Lower lobe of right lung (tissue), 2 donors: ENCODE data around the gene TNFRSF8. TPM values are rescaled to one million over a fixed set of nuclear protein-coding genes. Genes with fewer than 3 reads are reported as not detected.

Experiments
- ATAC-seq, 2 donors: fragments of 200-7000 bp; cut with Tn5 transposase; one replicate each; pipeline ENCODE4 v1.9.1; 2020 to 2022; ENCODE audit warnings: mild to moderate bottlenecking in 2 of 2, moderate library complexity in 2 of 2
- DNase-seq: peaks from one replicate; pipeline ENCODE4 v3.0.0-alpha.2; 2020
- H3K27ac ChIP-seq: fragments of 200-600 bp; one replicate; pipeline ENCODE4 v1.8.0; 2022
- H3K27me3 ChIP-seq: fragments of 200-600 bp; one replicate; pipeline ENCODE4 v1.8.0; 2022; ENCODE audit warnings: low read depth
- H3K36me3 ChIP-seq: fragments of 200-600 bp; one replicate; pipeline ENCODE4 v1.8.0; 2022; ENCODE audit warnings: mild to moderate bottlenecking
- H3K4me1 ChIP-seq: fragments of 200-600 bp; one replicate; pipeline ENCODE4 v1.8.0; 2022
- H3K4me3 ChIP-seq: fragments of 200-600 bp; one replicate; pipeline ENCODE4 v1.8.0; 2022; ENCODE audit warnings: mild to moderate bottlenecking
- H3K9me3 ChIP-seq: fragments of 200-600 bp; one replicate; pipeline ENCODE4 v1.8.0; 2022
- intact Hi-C: fragments of 100-400 bp; cut with DNase I; formaldehyde crosslinking; loops from one replicate; pipeline ENCODE4 v1.11.0; 2022
- total RNA-seq: library from RNA; stranded (reverse); fragmentation: NEBNext Ultra II Directional; extraction: Animal tissue kit (Norgen Biotek cat#: 25700); gene quantifications from one replicate; pipeline ENCODE4 v1.2.1, GENCODE V29; 2021
- TF ChIP-seq, protein P1 (sequence below): fragments of 200-600 bp; IDR thresholded peaks from one replicate; pipeline ENCODE4 v1.8.0; 2022; ENCODE audit warnings: antibody characterized with exemption, mild to moderate bottlenecking
- donor health status: DM: no; HTN: yes; CAD: no; lungs with severe emphysema.

The TNFRSF8 gene
- total RNA-seq, 1 donor from 2014 or later: 2.7 TPM

DNA sequence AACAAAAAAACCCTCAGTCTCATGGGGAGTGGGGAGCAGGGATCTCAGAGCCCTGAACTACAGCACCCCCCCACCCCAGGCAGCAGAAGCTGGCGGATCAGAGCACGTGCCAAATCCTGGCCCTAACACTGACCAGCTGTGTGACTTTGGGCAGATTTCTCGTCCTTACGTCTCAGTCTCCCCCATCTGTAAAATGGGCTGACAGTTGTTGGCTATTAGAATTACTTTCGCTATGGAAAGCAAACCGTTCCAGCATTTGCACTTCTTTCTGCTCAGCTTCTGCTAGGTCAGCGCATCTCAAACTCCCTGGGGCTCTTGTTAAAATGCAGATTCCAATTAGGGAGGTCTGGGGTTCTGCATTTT is 15.5 kb downstream of the TNFRSF8 start:
- H3K27ac ChIP-seq: no peak overlapping the region
- H3K9me3 ChIP-seq: no peaks in the 10 kb centered on the region
- H3K36me3 ChIP-seq: no peaks in the 10 kb centered on the region
- H3K27me3 ChIP-seq: peaks cover 14% of the 10 kb centered on the region
- DNase-seq (no peak), ATAC-seq (no peak)
- H3K4me1 ChIP-seq: no peaks in the 10 kb centered on the region
- no peak overlapping the region for H3K4me3 ChIP-seq
- intact Hi-C loops: no loop called here
- TF ChIP-seq, protein P1, sequence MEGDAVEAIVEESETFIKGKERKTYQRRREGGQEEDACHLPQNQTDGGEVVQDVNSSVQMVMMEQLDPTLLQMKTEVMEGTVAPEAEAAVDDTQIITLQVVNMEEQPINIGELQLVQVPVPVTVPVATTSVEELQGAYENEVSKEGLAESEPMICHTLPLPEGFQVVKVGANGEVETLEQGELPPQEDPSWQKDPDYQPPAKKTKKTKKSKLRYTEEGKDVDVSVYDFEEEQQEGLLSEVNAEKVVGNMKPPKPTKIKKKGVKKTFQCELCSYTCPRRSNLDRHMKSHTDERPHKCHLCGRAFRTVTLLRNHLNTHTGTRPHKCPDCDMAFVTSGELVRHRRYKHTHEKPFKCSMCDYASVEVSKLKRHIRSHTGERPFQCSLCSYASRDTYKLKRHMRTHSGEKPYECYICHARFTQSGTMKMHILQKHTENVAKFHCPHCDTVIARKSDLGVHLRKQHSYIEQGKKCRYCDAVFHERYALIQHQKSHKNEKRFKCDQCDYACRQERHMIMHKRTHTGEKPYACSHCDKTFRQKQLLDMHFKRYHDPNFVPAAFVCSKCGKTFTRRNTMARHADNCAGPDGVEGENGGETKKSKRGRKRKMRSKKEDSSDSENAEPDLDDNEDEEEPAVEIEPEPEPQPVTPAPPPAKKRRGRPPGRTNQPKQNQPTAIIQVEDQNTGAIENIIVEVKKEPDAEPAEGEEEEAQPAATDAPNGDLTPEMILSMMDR: no peak

DNA sequence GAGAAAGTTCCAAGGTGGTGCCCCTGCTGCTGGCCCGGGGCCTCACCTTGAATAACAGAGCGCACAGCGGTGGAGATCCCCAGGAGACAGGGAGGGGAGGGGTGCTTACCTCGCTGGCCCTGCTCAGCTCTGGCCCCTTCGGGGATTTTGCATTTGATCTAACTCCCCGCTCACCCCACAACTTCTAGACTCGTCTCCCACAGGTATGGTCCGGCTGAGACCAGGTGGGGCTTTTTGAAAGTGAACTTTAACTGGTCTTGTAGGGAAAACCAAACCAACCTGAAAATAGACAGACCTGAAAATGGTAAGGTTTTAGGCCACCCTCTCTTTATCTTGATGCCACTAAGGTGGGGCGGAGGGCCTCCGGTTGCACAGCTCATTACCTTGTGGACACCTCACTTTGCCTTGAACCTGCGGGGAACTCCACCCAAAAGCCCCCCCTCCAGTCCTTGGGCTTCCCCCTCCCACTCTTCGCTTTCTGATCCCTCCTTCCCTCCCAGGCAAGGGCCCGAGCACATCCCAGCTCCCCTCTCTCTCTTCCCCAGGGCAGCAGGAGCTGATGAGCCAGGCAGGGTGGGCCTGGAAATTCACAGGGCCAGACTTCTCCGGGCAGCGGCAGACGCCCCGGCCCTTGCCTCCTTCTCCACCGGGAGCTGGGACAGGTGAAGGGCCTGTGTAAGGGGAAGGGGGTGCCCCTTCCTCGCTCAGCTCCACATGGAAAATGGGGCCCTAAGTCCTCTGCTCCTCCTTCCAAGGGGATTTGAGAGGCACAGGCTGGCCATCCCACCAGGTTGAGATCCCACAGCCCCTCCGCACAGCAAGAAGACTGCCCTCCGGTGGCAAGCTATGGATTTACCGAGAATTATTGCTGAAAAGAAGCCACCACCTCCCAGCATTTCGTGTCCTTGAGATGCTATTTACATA is 16.1 kb downstream of the TNFRSF8 start:
- ATAC-seq: peak; percentile 54 to 60
- TF ChIP-seq, protein P1: peak; percentile 45

DNA sequence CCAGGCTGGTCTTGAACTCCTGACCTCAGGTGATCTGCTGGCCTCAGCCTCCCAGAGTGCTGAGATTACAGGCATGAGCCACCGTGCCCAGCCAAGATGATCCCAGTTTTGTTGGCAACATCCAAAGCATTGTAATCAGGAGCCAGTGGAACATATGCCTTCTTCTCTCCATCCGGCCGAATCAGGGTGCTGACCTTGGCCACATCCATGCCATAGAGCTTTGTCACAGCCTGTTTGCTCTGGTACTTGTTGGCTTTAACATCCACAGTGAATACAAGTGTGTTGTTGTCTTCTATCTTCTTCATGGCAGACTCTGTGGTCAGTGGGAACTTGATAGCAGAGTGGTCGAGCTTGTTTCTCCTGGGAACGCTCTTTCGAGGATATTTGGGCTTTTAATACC is 17.1 kb downstream of the TNFRSF8 start:
- intact Hi-C loops: no loop called here
- Histone ChIP-seq H3K36me3 (no peaks in the 10 kb centered on the region), H3K27me3 (peaks cover 14% of the 10 kb centered on the region), H3K27ac (no peak overlapping the region), H3K4me3 (no peak overlapping the region), H3K4me1 (no peaks in the 10 kb centered on the region), H3K9me3 (no peaks in the 10 kb centered on the region)
- ATAC-seq: no peak
- TF ChIP-seq, protein P1: no peak
- DNase-seq: no peak

More for the DNA sequence above, 16.1 kb downstream of the TNFRSF8 start:
- Histone ChIP-seq H3K4me1 (no peaks in the 10 kb centered on the region), H3K27ac (no peak overlapping the region), H3K36me3 (no peaks in the 10 kb centered on the region), H3K27me3 (peaks cover 14% of the 10 kb centered on the region), H3K9me3 (no peaks in the 10 kb centered on the region), H3K4me3 (no peak overlapping the region)
- intact Hi-C loops: no loop called here
- DNase-seq: no peak

DNA sequence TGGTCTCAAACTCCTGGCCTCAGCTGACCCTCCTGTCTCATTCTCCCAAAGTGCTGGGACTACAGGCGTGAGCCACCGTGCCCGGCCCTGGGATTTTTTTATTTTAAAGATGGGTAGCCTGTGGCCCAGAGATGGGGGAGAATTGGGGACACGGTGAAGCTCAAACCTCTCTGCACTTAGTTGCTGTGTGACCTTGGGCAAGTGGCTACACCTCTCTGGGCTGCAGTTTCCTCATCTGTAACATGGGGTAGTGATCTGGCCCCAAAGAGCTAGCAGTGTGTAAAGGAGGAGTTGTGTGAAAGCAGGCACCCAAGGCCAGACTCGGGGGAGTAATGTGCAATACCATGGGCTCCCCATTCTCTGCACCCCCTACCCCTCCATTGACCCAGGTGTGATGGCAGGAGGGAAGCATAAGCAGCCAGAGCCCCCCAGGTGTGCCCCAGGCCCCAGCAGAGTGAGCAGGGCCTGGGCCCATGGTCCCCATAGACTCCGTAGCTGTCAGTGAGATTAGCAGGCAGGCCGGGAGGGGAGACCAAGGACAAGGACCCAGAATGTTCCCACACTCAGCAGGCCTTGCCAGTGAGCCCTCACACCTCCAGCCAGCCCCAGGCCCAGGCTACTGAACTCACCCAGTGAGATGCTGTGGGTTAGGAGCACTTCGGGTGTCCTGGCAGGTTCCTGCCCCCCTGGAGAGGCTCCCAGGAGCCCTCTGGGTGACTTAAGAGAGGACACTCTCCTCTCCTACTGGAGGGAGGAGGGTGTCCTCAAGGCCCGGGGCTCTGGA is 17.9 kb downstream of the TNFRSF8 start:
- TF ChIP-seq, protein P1: no peak
- H3K4me1 ChIP-seq: no peaks in the 10 kb centered on the region
- peaks cover 14% of the 10 kb centered on the region for H3K27me3 ChIP-seq
- no peaks in the 10 kb centered on the region for H3K36me3 ChIP-seq
- ATAC-seq (no peak), DNase-seq (no peak)
- H3K4me3 ChIP-seq: no peak overlapping the region
- intact Hi-C loops: no loop called here
- no peaks in the 10 kb centered on the region for H3K9me3 ChIP-seq
- no peak overlapping the region for H3K27ac ChIP-seq

DNA sequence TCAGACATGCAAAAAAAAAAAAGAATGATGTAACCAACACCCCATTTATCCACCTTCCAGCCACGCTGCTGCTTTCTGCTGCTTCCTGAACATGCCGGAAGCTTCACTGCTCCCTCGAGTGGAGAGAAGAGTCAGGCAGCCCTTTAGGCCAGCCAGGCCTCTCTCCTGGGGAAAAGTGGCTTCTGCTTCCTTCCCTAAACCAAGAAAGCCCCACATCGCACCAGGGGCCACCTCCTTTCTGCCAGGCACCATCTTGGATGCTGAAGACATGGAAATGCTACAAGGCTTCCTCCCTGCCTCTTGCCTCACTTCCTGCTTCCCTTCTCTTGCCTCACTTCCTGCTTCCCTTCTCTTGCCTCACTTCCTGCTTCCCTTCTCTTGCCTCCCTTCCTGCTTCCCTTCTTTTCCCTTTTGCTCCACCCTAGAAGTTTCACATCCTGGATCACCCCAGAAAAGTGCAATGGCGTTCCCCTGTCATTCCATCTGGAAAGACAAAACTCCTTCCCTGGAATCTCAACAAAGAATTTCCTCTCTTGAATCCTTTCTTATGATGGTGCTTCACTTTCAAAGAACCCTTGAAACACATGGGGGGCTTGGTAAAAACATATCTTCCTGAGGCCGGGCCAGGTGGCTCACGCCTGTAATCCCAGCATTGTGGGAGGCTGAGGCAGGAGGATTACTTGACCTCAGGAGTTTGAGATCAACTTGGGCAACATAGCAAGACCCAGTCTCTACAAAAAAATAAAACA is 18.7 kb downstream of the TNFRSF8 start:
- intact Hi-C loops: no loop called here
- TF ChIP-seq, protein P1: no peak
- peaks cover 14% of the 10 kb centered on the region for H3K27me3 ChIP-seq

More for the DNA sequence above, 18.7 kb downstream of the TNFRSF8 start:
- ATAC-seq (no peak), DNase-seq (no peak)
- Histone ChIP-seq H3K4me3 (no peak overlapping the region), H3K9me3 (no peaks in the 10 kb centered on the region), H3K27ac (no peak overlapping the region), H3K36me3 (no peaks in the 10 kb centered on the region), H3K4me1 (no peaks in the 10 kb centered on the region)
